Right lobe of liver (tissue), 6 donors: Measurements from ENCODE around the gene MTNR1A. TPM values are rescaled to one million over a fixed set of nuclear protein-coding genes. Genes with fewer than 3 reads are reported as not detected.
"Not testable (repeated sequence)": the region's sequence is repeated elsewhere in the genome, so short reads cannot be mapped to it uniquely, and the experiment has no call there.

ENCODE experiments used
- ATAC-seq, 4 donors: fragments of 200-7000 bp; cut with Tn5 transposase; one replicate each; pipeline ENCODE4 v1.9.1; 2020; ENCODE audit warnings: mild to moderate bottlenecking in 4 of 4, moderate library complexity in 4 of 4
- DNase-seq, 3 donors: peaks; one replicate each; pipeline ENCODE4 v3.0.0-alpha.2; 2020
- H3K27ac ChIP-seq, 3 donors: fragments of 200-600 bp; one replicate each; pipeline ENCODE4 v1.8.0; 2022
- H3K27me3 ChIP-seq, 2 donors: fragments of 200-600 bp; one replicate each; pipeline ENCODE4 v1.8.0; 2022
- H3K36me3 ChIP-seq, 4 donors: fragments of 200-600 bp; sonication (generic) in 1 of 4; one replicate each; pipeline versions ENCODE4 v1.5.1 to v1.8.0; 2017 to 2022; ENCODE audit warnings: control low read depth in 1 of 4
- H3K4me1 ChIP-seq, 4 donors: fragments of 200-600 bp; sonication (generic) in 1 of 4; one replicate each; pipeline versions ENCODE4 v1.5.1 to v1.8.0; 2017 to 2022; ENCODE audit warnings: control low read depth in 1 of 4
- H3K4me3 ChIP-seq, 3 donors: fragments of 200-600 bp; one replicate each; pipeline ENCODE4 v1.8.0; 2022
- H3K9me3 ChIP-seq, 4 donors: fragments of 200-600 bp; sonication (generic) in 1 of 4; one replicate each; pipeline versions ENCODE4 v1.5.1 to v1.8.0; 2017 to 2022; ENCODE audit warnings: control low read depth in 1 of 4
- POLR2A ChIP-seq: fragments of 450-650 bp; IDR thresholded peaks from one replicate; pipeline ENCODE4 v1.6.1; 2017; ENCODE audit warnings: antibody characterized with exemption, mild to moderate bottlenecking
- WGBS: methylation state at CpG from one replicate; pipeline ENCODE4 v1.1.6; 2018; ENCODE audit warnings: low coverage, low lambda C conversion rate; ENCODE audit not compliant: insufficient coverage; ENCODE audit errors: missing lambda C conversion rate; 5-methylcytosine and 5-hydroxymethylcytosine counted together
- intact Hi-C, 2 donors: fragments of 100-400 bp; cut with DNase I; formaldehyde crosslinking; loops; one replicate each; pipeline versions ENCODE4 v1.11.2 to v1.14.1; 2022
- total RNA-seq, 6 experiments: library from RNA; depleted of rRNA in 2 of 6; stranded (reverse); fragments of >200 nt in 2 of 6; fragmentation: NEBNext Ultra II Directional in 3 of 6; extraction: Animal tissue kit (Norgen Biotek cat#: 25700) in 3 of 6; gene quantifications; one replicate each; pipeline versions ENCODE4 v1.1.0 to v1.2.4, GENCODE V29; 2016 to 2023
- TF ChIP-seq, protein P1 (sequence below), 4 donors: fragments of 200-600 bp in 3 of 4; fragments of 450-650 bp in 1 of 4; IDR thresholded peaks; one replicate each; pipeline versions ENCODE4 v1.5.1 to v1.8.0; 2016 to 2022; ENCODE audit warnings: antibody characterized with exemption in 4 of 4, mild to moderate bottlenecking in 2 of 4
- donor health status: DM: no; HTN: yes; CAD: no.
- donor health status: DM: no; HTN: no; CAD: no.
- donor health status: DM: no; HTN: no; CAD: no.
- donor health status: DM: no; HTN: yes; CAD: no.
- donor health status: DM: no; HTN: yes; CAD: no.

MTNR1A gene
- total RNA-seq, 6 experiments from 2014 or later, result 0.18 TPM; not detected in 5

DNA sequence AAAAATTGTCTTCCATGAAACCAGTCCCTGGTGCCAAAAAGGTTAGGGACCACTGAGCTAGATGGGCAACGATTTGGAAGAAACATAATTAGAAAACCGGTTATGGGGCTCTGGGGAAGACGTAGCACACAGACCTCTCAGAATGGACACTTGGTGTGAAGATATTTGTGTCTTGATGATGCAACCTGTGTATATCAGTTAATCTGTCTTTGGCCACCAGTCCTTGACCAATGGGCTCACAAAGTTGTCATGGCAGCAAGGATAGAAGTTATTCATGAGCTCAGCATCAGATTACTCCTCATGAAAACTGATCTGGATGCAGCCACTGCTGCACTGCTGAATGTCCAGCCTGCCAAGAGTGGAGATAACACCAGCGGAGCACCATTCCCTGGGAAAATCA is 13.6 kb downstream of the MTNR1A start:
- Histone ChIP-seq H3K4me1 (no peaks in the 10 kb centered on the region), H3K27ac (no peak overlapping the region), H3K9me3 (no peaks in the 10 kb centered on the region), H3K36me3 (no peaks in the 10 kb centered on the region), H3K27me3 (no peaks in the 10 kb centered on the region), H3K4me3 (no peak overlapping the region)
- intact Hi-C loops, result no loop called here
- DNase-seq (no peak), ATAC-seq (no peak)
- no peak for TF ChIP-seq POLR2A
- TF ChIP-seq, protein P1, sequence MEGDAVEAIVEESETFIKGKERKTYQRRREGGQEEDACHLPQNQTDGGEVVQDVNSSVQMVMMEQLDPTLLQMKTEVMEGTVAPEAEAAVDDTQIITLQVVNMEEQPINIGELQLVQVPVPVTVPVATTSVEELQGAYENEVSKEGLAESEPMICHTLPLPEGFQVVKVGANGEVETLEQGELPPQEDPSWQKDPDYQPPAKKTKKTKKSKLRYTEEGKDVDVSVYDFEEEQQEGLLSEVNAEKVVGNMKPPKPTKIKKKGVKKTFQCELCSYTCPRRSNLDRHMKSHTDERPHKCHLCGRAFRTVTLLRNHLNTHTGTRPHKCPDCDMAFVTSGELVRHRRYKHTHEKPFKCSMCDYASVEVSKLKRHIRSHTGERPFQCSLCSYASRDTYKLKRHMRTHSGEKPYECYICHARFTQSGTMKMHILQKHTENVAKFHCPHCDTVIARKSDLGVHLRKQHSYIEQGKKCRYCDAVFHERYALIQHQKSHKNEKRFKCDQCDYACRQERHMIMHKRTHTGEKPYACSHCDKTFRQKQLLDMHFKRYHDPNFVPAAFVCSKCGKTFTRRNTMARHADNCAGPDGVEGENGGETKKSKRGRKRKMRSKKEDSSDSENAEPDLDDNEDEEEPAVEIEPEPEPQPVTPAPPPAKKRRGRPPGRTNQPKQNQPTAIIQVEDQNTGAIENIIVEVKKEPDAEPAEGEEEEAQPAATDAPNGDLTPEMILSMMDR (IDR thresholded peaks at IDR 0.05), result no peak
- WGBS, result 60% methylated on average over 4 of the region's 4 CpGs

DNA sequence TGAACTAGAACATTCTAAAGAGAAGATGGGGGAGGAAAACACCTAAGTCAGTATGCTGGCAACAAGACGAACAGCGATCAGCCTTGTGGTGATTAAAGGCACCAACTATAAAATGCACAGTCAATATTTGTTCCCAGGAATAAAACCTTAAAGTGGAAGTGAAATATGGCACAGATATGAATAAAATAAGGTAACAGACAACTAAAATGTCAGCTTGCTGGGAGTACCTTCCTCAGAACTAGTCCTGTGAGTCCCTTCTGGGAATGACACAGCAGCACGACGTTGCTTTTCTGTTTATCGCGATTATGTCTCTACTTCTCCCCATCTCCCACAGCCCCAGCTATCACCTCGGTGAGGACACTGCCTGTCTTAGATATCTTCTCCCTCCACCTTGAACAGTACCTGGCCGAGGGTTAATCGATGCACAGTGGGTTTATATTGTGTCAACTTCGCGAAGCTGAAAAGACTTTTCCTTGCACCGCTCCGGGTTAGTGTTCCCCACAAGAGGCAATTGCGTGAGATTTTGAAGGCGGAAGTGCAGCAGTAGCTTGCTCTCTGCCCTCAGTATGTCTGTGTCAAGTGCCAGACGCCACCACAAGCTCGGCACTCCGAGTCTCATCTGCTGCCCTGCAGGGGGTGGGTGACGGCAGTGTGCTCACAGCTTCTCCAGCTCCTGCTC is 17.4 kb downstream of the MTNR1A start:
- whole genome bisulfite sequencing, result 64% methylated on average over 15 of the region's 19 CpGs
- no peak for DNase-seq
- no peaks in the 10 kb centered on the region for H3K27me3 ChIP-seq
- intact Hi-C loops, result no loop called here
- no peak overlapping the region for H3K27ac ChIP-seq
- TF ChIP-seq, protein P1 (IDR thresholded peaks at IDR 0.05), result no peak
- TF ChIP-seq POLR2A, result no peak
- no peak for ATAC-seq
- no peaks in the 10 kb centered on the region for H3K9me3 ChIP-seq
- H3K4me1 ChIP-seq, result no peaks in the 10 kb centered on the region
- no peak overlapping the region for H3K4me3 ChIP-seq
- H3K36me3 ChIP-seq, result no peaks in the 10 kb centered on the region

DNA sequence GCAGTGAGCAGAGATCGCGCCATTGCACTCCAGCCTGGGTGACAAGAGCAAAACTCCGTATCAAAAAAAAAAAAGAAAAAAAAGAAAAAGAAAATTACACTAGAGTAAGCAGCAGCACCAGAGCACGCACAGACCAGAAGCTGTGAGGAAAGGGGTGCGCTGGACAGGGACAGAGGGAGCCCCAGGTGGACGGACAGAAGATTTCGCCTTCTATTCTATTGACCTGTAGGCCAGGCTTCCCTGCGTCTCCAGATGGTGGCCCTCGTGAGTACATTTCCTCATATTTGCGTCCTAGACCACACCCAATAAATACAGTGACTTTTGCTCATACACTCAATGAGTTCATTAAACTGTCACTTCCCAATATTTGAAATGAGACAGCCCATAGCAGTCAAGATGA is 19.1 kb downstream of the MTNR1A start:
- 64% methylated on average over 10 of the region's 10 CpGs for WGBS
- DNase-seq, result no peak
- ATAC-seq, result no peak

GRCh38 chr4:186534056-186534455 is 21.3 kb downstream of the MTNR1A start:
- Histone ChIP-seq H3K27ac (no peak overlapping the region), H3K9me3 (no peaks in the 10 kb centered on the region), H3K4me3 (no peak overlapping the region), H3K27me3 (no peaks in the 10 kb centered on the region), H3K36me3 (no peaks in the 10 kb centered on the region), H3K4me1 (no peaks in the 10 kb centered on the region)
- 93% methylated on average over 17 of the region's 21 CpGs for WGBS
- no peak for DNase-seq
- no peak for TF ChIP-seq POLR2A
- TF ChIP-seq, protein P1 (IDR thresholded peaks at IDR 0.05), result no peak
- intact Hi-C loops, result no loop called here
- ATAC-seq, result no peak

More for the DNA sequence above, 19.1 kb downstream of the MTNR1A start:
- no peaks in the 10 kb centered on the region for H3K4me1 ChIP-seq
- H3K4me3 ChIP-seq, result no peak overlapping the region
- no peaks in the 10 kb centered on the region for H3K27me3 ChIP-seq
- H3K27ac ChIP-seq, result no peak overlapping the region
- H3K9me3 ChIP-seq, result no peaks in the 10 kb centered on the region
- intact Hi-C loops, result no loop called here
- TF ChIP-seq, protein P1 (IDR thresholded peaks at IDR 0.05), result no peak
- TF ChIP-seq POLR2A, result no peak
- no peaks in the 10 kb centered on the region for H3K36me3 ChIP-seq

- intact Hi-C loops, DNase-seq, H3K27me3 ChIP-seq, H3K4me3 ChIP-seq, H3K36me3 ChIP-seq, H3K9me3 ChIP-seq, H3K4me1 ChIP-seq, ATAC-seq, H3K27ac ChIP-seq: not testable (repeated sequence)
- WGBS, result 88% methylated on average over 4 of the region's 4 CpGs
Measured at GRCh38 chr4:186523927-186524326, 31.4 kb downstream of the MTNR1A start.
